B cell (primary cell): Measurements from ENCODE around the gene CTNNA1. TPM values are rescaled to one million over a fixed set of nuclear protein-coding genes. Genes with fewer than 3 reads are reported as not detected.

ENCODE experiments used
- ATAC-seq: fragments of 200-7000 bp; cut with Tn5 transposase; one replicate; pipeline ENCODE4 v1.10.0; 2021; ENCODE audit warnings: low read depth, mild to moderate bottlenecking, moderate number of reproducible peaks, moderate library complexity
- CTCF ChIA-PET: fragments of 350-600 bp; sonication (Branson Sonifier 250); formaldehyde crosslinking; loops from one replicate; lab custom pipeline; 2021; ENCODE audit warnings: antibody characterized with exemption, inconsistent platforms; lab: Charles Lee
- POLR2A ChIA-PET: fragments of 350-600 bp; sonication (Branson Sonifier 250); formaldehyde crosslinking; loops from one replicate; lab custom pipeline; 2021; ENCODE audit warnings: antibody characterized with exemption; lab: Charles Lee
- DNase-seq: peaks from one replicate; pipeline ENCODE4 v3.0.0; 2013
- H2AFZ ChIP-seq: 2 replicates; pipeline ENCODE4 v1.6.1; 2012; ENCODE audit warnings: mild to moderate bottlenecking, low read depth, low read length; ENCODE audit not compliant: insufficient read depth, poor library complexity, severe bottlenecking
- H3K27ac ChIP-seq, 2 donors: 1 replicate in 1 of 2; 2 replicates in 1 of 2; pipeline ENCODE4 v1.5.1; 2012 to 2013; ENCODE audit warnings: low read length in 2 of 2, mild to moderate bottlenecking in 2 of 2, moderate library complexity in 1 of 2
- H3K27me3 ChIP-seq, 4 experiments: fragments of 200-600 bp in 1 of 4; sonication (generic) in 1 of 4; replicated peaks in 1 of 4; 1 replicate in 2 of 4; 2 replicates in 2 of 4; pipeline versions ENCODE4 v1.6.1 to v1.7.0; 2013 to 2016; ENCODE audit warnings: low read length in 3 of 4, mild to moderate bottlenecking in 2 of 4, mixed read lengths in 1 of 4, moderate library complexity in 1 of 4; ENCODE audit not compliant: insufficient read depth in 4 of 4, control insufficient read depth in 3 of 4; ENCODE audit errors: control extremely low read depth in 1 of 4
- H3K36me3 ChIP-seq, 2 experiments: replicated peaks in 1 of 2; 1 replicate in 1 of 2; 2 replicates in 1 of 2; pipeline versions ENCODE4 v1.6.1 to v1.7.1; 2013; ENCODE audit warnings: low read length in 1 of 2; ENCODE audit not compliant: insufficient read depth in 2 of 2, control insufficient read depth in 1 of 2; ENCODE audit errors: control extremely low read depth in 1 of 2, extremely low read depth in 1 of 2
- H3K4me1 ChIP-seq, 2 donors: fragments of 200-600 bp in 1 of 2; sonication (generic) in 1 of 2; 1 replicate in 1 of 2; 2 replicates in 1 of 2; pipeline versions ENCODE4 v1.5.1 to v1.6.1; 2013 to 2017; ENCODE audit warnings: low read length in 2 of 2; ENCODE audit not compliant: control insufficient read depth in 2 of 2, insufficient read depth in 2 of 2
- H3K4me2 ChIP-seq: replicated peaks from 2 replicates; pipeline ENCODE3; 2012; ENCODE audit warnings: mild to moderate bottlenecking, low read depth, low read length; ENCODE audit not compliant: poor library complexity, severe bottlenecking
- H3K4me3 ChIP-seq, 5 experiments: fragments of 200-600 bp in 1 of 5; sonication (generic) in 1 of 5; 1 replicate in 3 of 5; 2 replicates in 2 of 5; pipeline versions ENCODE4 v1.5.1 to v1.7.0; 2011 to 2016; ENCODE audit warnings: low read length in 4 of 5, mild to moderate bottlenecking in 4 of 5, low read depth in 2 of 5, control low read depth in 1 of 5, moderate library complexity in 1 of 5; ENCODE audit not compliant: insufficient read depth in 1 of 5; ENCODE audit errors: control extremely low read depth in 1 of 5, extremely low read depth in 1 of 5
- H3K79me2 ChIP-seq: fragments of 200-600 bp; sonication (generic); one replicate; pipeline ENCODE4 v1.6.0; 2016; ENCODE audit warnings: low read length; ENCODE audit not compliant: control insufficient read depth, insufficient read depth
- H3K9ac ChIP-seq: fragments of 200-600 bp; sonication (generic); 2 replicates; pipeline ENCODE4 v1.6.1; 2017; ENCODE audit warnings: mild to moderate bottlenecking, low read length, moderate library complexity
- H3K9me3 ChIP-seq, 3 donors: one replicate each; pipeline versions ENCODE4 v1.6.1 to v1.7.1; 2013; ENCODE audit warnings: low read length in 2 of 3; ENCODE audit not compliant: control insufficient read depth in 2 of 3, insufficient read depth in 1 of 3; ENCODE audit errors: control extremely low read depth in 1 of 3
- H4K20me1 ChIP-seq: 2 replicates; pipeline ENCODE4 v1.6.0; 2012; ENCODE audit warnings: mild to moderate bottlenecking, low read length; ENCODE audit not compliant: insufficient read depth, control insufficient read depth, poor library complexity, severe bottlenecking
- H3K27ac Mint-ChIP-seq: one replicate; pipeline ENCODE4 v1.8.0; 2021; ENCODE audit warnings: mixed read lengths
- H3K27me3 Mint-ChIP-seq: one replicate; pipeline ENCODE4 v1.8.0; 2021; ENCODE audit warnings: mixed read lengths
- H3K4me1 Mint-ChIP-seq: one replicate; pipeline ENCODE4 v1.8.0; 2021; ENCODE audit warnings: mixed read lengths
- H3K4me3 Mint-ChIP-seq: one replicate; pipeline ENCODE4 v1.8.0; 2021; ENCODE audit warnings: mixed read lengths
- H3K9me3 Mint-ChIP-seq: one replicate; pipeline ENCODE4 v1.8.0; 2022; ENCODE audit warnings: mixed read lengths; ENCODE audit not compliant: insufficient read depth
- CTCF ChIP-seq: fragments of 200-600 bp; IDR thresholded peaks from one replicate; pipeline ENCODE4 v1.8.0; 2022; ENCODE audit warnings: antibody characterized with exemption, mild to moderate bottlenecking
- EZH2 ChIP-seq: IDR thresholded peaks from 2 replicates; pipeline ENCODE4 v1.6.1; 2012; ENCODE audit warnings: borderline replicate concordance, low read depth, mild to moderate bottlenecking, moderate library complexity, low read length; ENCODE audit not compliant: insufficient read depth, poor library complexity, severe bottlenecking
- WGBS: methylation state at CpG from one replicate; pipeline ENCODE4 v1.1.5; 2013; ENCODE audit warnings: missing lambda C conversion rate; ENCODE audit not compliant: insufficient coverage; 5-methylcytosine and 5-hydroxymethylcytosine counted together
- intact Hi-C: fragments of 100-400 bp; cut with micrococcal nuclease; formaldehyde crosslinking; loops from one replicate; pipeline ENCODE4 v1.10.0; 2022
- polyA plus RNA-seq: library from polyadenylated mRNA; depleted of rRNA; stranded (reverse); fragments of >200 nt; gene quantifications from 2 replicates; pipeline ENCODE4 v1.2.3, GENCODE V29; 2012
- total RNA-seq, 2 donors: library from RNA; stranded (reverse); fragments of 120-200 nt in 1 of 2; gene quantifications; 1 replicate in 1 of 2; 2 replicates in 1 of 2; pipeline versions ENCODE4 v1.2.3 to v1.2.4, GENCODE V29; 2013 to 2022

The CTNNA1 gene
- total and polyA plus RNA-seq, 2 donors (not counting 1 experiment from before 2014, with no cell fraction given) = 22.7 to 96.0 TPM

GRCh38 chr5:138709202-138709601, 44.0 kb upstream of the CTNNA1 start:
- Mint-ChIP-seq H3K4me1 (no peaks in the 10 kb centered on the region), H3K27me3 (peaks cover 29% of the 10 kb centered on the region), H3K27ac (no peak overlapping the region), H3K4me3 (no peak overlapping the region), H3K9me3 (no peaks in the 10 kb centered on the region)
- no peaks in the 10 kb centered on the region for H4K20me1 ChIP-seq
- H3K4me2 ChIP-seq = no peak overlapping the region
- no peaks in the 10 kb centered on the region for H3K36me3 ChIP-seq
- no peaks in the 10 kb centered on the region for H3K4me1 ChIP-seq
- no peak overlapping the region for H3K9ac ChIP-seq
- POLR2A ChIA-PET = no interaction called here
- WGBS = 93% methylated on average over 6 of the region's 9 CpGs
- TF ChIP-seq CTCF = no peak
- no peak for TF ChIP-seq EZH2
- H3K4me3 ChIP-seq = no peak overlapping the region
- H3K27me3 ChIP-seq = peaks cover 0 to 5% (median 0%) of the 10 kb centered on the region in 4 experiments
- H2AFZ ChIP-seq = no peak overlapping the region
- DNase-seq = no peak
- H3K79me2 ChIP-seq = no peaks in the 10 kb centered on the region
- CTCF ChIA-PET = no interaction called here
- intact Hi-C loops = no loop called here
- H3K27ac ChIP-seq = no peak overlapping the region
- ATAC-seq = no peak
- no peaks in the 10 kb centered on the region for H3K9me3 ChIP-seq

- Histone ChIP-seq H3K79me2 (no peaks in the 10 kb centered on the region), H2AFZ (no peak overlapping the region), H3K4me1 (no peaks in the 10 kb centered on the region), H3K9ac (no peak overlapping the region), H3K4me2 (no peak overlapping the region), H3K36me3 (no peaks in the 10 kb centered on the region), H4K20me1 (no peaks in the 10 kb centered on the region), H3K27me3 (peaks cover 0 to 3% (median 0%) of the 10 kb centered on the region in 4 experiments), H3K27ac (no peak overlapping the region), H3K9me3 (no peaks in the 10 kb centered on the region), H3K4me3 (no peak overlapping the region)
- H3K4me3 Mint-ChIP-seq = no peak overlapping the region
- H3K27ac Mint-ChIP-seq = no peak overlapping the region
- ATAC-seq = no peak
- H3K9me3 Mint-ChIP-seq = no peaks in the 10 kb centered on the region
- ChIA-PET CTCF (no interaction called here), POLR2A (no interaction called here)
- WGBS = 51% methylated on average over 5 of the region's 6 CpGs
- DNase-seq = no peak
- intact Hi-C loops = no loop called here
- H3K4me1 Mint-ChIP-seq = no peaks in the 10 kb centered on the region
- peaks cover 19% of the 10 kb centered on the region for H3K27me3 Mint-ChIP-seq
- TF ChIP-seq CTCF (no peak), EZH2 (no peak)
Measured at GRCh38 chr5:138711087-138711486, 42.1 kb upstream of the CTNNA1 start.
